Measurements from ENCODE around the gene ARL15. TPM values are rescaled to one million over a fixed set of nuclear protein-coding genes. Genes with fewer than 3 reads are reported as not detected.

The ARL15 gene
- total RNA-seq, 2 experiments from 2014 or later: 5.7 to 6.3 TPM

- H3K27me3 Mint-ChIP-seq: no peaks in the 10 kb centered on the region
- TF ChIP-seq CTCF (IDR thresholded peaks at IDR 0.05): no peak
- H3K27ac Mint-ChIP-seq: no peak overlapping the region
- ATAC-seq (no peak), DNase-seq (no peak)
- POLR2A ChIA-PET: interaction anchor here (0.6 kb wide), 1 partner anchor 25 kb away, joined by 3 read pairs; no protein-coding TSS in a partner anchor
- H3K36me3 Mint-ChIP-seq (ENCODE audit: low read depth): peaks cover 10% of the 10 kb centered on the region
- intact Hi-C loops (cut with micrococcal nuclease): no loop called here
- CTCF ChIA-PET: no interaction called here
- no peaks in the 10 kb centered on the region for H3K4me1 Mint-ChIP-seq (ENCODE audit: low read depth)
- H3K9me3 Mint-ChIP-seq: peaks cover 3% of the 10 kb centered on the region
- H3K4me3 Mint-ChIP-seq: no peak overlapping the region
These were observed 227.1 kb downstream of the ARL15 start for GRCh38 chr5:54083245-54083644.

DNA sequence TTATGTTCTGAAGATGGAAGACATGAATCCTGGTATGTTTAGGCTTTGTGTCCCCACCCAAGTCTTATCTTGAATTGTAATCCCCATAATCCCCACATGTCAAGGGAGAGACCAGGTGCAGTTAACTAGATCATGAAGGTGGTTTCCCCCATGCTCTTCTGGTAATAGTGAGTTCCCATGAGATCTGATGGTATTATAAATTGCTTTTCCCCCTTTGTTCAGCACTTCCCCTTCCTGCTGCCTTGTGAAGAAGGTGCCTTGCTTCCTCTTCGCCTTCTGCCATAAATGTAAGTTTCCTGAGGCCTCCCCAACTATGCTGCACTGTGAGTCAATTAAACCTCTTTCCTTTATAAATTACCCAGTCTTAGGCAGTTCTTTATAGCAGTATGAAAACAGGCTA, 229.0 kb downstream of the ARL15 start:
- CTCF ChIA-PET: no interaction called here
- POLR2A ChIA-PET: no interaction called here
- intact Hi-C loops (cut with micrococcal nuclease): no loop called here
- no peak for TF ChIP-seq CTCF (IDR thresholded peaks at IDR 0.05)
- Mint-ChIP-seq H3K4me1 (ENCODE audit: low read depth) (no peaks in the 10 kb centered on the region), H3K9me3 (peaks cover 3% of the 10 kb centered on the region), H3K36me3 (ENCODE audit: low read depth) (peaks cover 12% of the 10 kb centered on the region), H3K4me3 (no peak overlapping the region), H3K27ac (no peak overlapping the region), H3K27me3 (no peaks in the 10 kb centered on the region)
- DNase-seq (no peak), ATAC-seq (no peak)

GRCh38 chr5:54080831-54081230, 229.5 kb downstream of the ARL15 start:
- no peak for DNase-seq
- ChIA-PET POLR2A (no interaction called here), CTCF (no interaction called here)
- no peak for ATAC-seq
- peaks cover 12% of the 10 kb centered on the region for H3K36me3 Mint-ChIP-seq (ENCODE audit: low read depth)
- H3K9me3 Mint-ChIP-seq: peaks cover 3% of the 10 kb centered on the region
- H3K27ac Mint-ChIP-seq: no peak overlapping the region
- TF ChIP-seq CTCF (IDR thresholded peaks at IDR 0.05): no peak
- intact Hi-C loops (cut with micrococcal nuclease): no loop called here
- H3K4me3 Mint-ChIP-seq: no peak overlapping the region
- no peaks in the 10 kb centered on the region for H3K27me3 Mint-ChIP-seq
- no peaks in the 10 kb centered on the region for H3K4me1 Mint-ChIP-seq (ENCODE audit: low read depth)

GRCh38 chr5:54073735-54074134, 236.6 kb downstream of the ARL15 start:
- POLR2A ChIA-PET: no interaction called here
- DNase-seq (no peak), ATAC-seq (no peak)
- TF ChIP-seq CTCF (IDR thresholded peaks at IDR 0.05): no peak
- CTCF ChIA-PET: interaction anchor here (1.1 kb wide), 1 partner anchor 12 kb away, joined by 3 read pairs; no protein-coding TSS in a partner anchor
- Mint-ChIP-seq H3K27ac (no peak overlapping the region), H3K4me3 (no peak overlapping the region), H3K4me1 (ENCODE audit: low read depth) (no peaks in the 10 kb centered on the region), H3K9me3 (no peaks in the 10 kb centered on the region), H3K27me3 (no peaks in the 10 kb centered on the region), H3K36me3 (ENCODE audit: low read depth) (peaks cover 2% of the 10 kb centered on the region)
- intact Hi-C loops (cut with micrococcal nuclease): no loop called here

- peaks cover 2% of the 10 kb centered on the region for H3K36me3 Mint-ChIP-seq (ENCODE audit: low read depth)
- H3K27me3 Mint-ChIP-seq: no peaks in the 10 kb centered on the region
- no peaks in the 10 kb centered on the region for H3K9me3 Mint-ChIP-seq
- ATAC-seq: no peak
- H3K4me3 Mint-ChIP-seq: no peak overlapping the region
- no peak for TF ChIP-seq CTCF (IDR thresholded peaks at IDR 0.05)
- no peaks in the 10 kb centered on the region for H3K4me1 Mint-ChIP-seq (ENCODE audit: low read depth)
- POLR2A ChIA-PET: interaction anchor here (0.9 kb wide), 1 partner anchor 159 kb away, joined by 4 read pairs; no protein-coding TSS in a partner anchor
- intact Hi-C loops (cut with micrococcal nuclease): no loop called here
- CTCF ChIA-PET: interaction anchor here (1.0 kb wide), 1 partner anchor 14 kb away, joined by 3 read pairs; no protein-coding TSS in a partner anchor
- no peak for DNase-seq
- no peak overlapping the region for H3K27ac Mint-ChIP-seq
These were observed 237.2 kb downstream of the ARL15 start for GRCh38 chr5:54073131-54073530.

Data from activated CD8-positive, alpha-beta T cell treated with anti-CD3 and anti-CD28 coated beads for 36 hours (primary cell).